Neural progenitor cell (in vitro differentiated cells): ENCODE results near the gene DTD2.

Experiments used
- CTCF ChIP-seq: fragments of 200-600 bp; sonication (generic); IDR thresholded peaks from 2 replicates; pipeline ENCODE4 v1.5.1; 2017; ENCODE audit warnings: antibody characterized with exemption, mild to moderate bottlenecking
- EZH2 ChIP-seq: fragments of 200-600 bp; sonication (generic); IDR thresholded peaks from 2 replicates; pipeline ENCODE4 v1.6.1; 2017; ENCODE audit warnings: antibody characterized with exemption, mild to moderate bottlenecking, moderate library complexity

GRCh38 chr14:31403707-31404106 lies 53.6 kb downstream of the DTD2 start:
- no peak for TF ChIP-seq CTCF
- no peak for TF ChIP-seq EZH2
